AG10803 (cell line): ENCODE measurements around the gene TTC28.
"Not testable (repeated sequence)": the region's sequence is repeated elsewhere in the genome, so short reads cannot be mapped to it uniquely, and the experiment has no call there.

ENCODE experiments used
- DNase-seq: peaks from one replicate; pipeline ENCODE4 v3.0.0; 2010; ENCODE audit warnings: low read depth
- H3K4me3 ChIP-seq: 2 replicates; pipeline ENCODE4 v1.5.1; 2011; ENCODE audit warnings: mild to moderate bottlenecking, low read length, control low read depth
- CTCF ChIP-seq: conservative IDR thresholded peaks from 2 replicates; pipeline ENCODE4 v1.5.1; 2011; ENCODE audit warnings: mild to moderate bottlenecking, low read length, control low read depth, inconsistent platforms

The TTC28 gene

GRCh38 chr22:28074526-28074925, 605.1 kb downstream of the TTC28 start:
- DNase-seq = no peak
- no peak for TF ChIP-seq CTCF
- H3K4me3 ChIP-seq = no peak overlapping the region

GRCh38 chr22:28072066-28072465, 607.6 kb downstream of the TTC28 start:
- no peak for TF ChIP-seq CTCF
- H3K4me3 ChIP-seq = no peak overlapping the region
- DNase-seq = peak; percentile 20

- TF ChIP-seq CTCF = no peak
- no peak for DNase-seq
- no peak overlapping the region for H3K4me3 ChIP-seq
These were observed 610.8 kb downstream of the TTC28 start for GRCh38 chr22:28068826-28069225.

- DNase-seq = no peak
- no peak overlapping the region for H3K4me3 ChIP-seq
- TF ChIP-seq CTCF = no peak
These were observed 614.7 kb downstream of the TTC28 start for GRCh38 chr22:28064920-28065319.

GRCh38 chr22:28063656-28064055, 616.0 kb downstream of the TTC28 start:
- no peak for DNase-seq
- no peak for TF ChIP-seq CTCF

GRCh38 chr22:28060594-28060993, 619.0 kb downstream of the TTC28 start:
- DNase-seq, H3K4me3 ChIP-seq: not testable (repeated sequence)

More at GRCh38 chr22:28063656-28064055, 616.0 kb downstream of the TTC28 start:
- H3K4me3 ChIP-seq = no peak overlapping the region

GRCh38 chr22:28058036-28058435, 621.6 kb downstream of the TTC28 start:
- TF ChIP-seq CTCF = no peak
- no peak overlapping the region for H3K4me3 ChIP-seq
- DNase-seq = no peak

- DNase-seq = no peak
- H3K4me3 ChIP-seq = no peak overlapping the region
- no peak for TF ChIP-seq CTCF
These were observed 624.8 kb downstream of the TTC28 start for GRCh38 chr22:28054819-28055208.
